Right lobe of liver (tissue), 6 donors: ENCODE measurements around the gene C2CD4C. TPM values are rescaled to one million over a fixed set of nuclear protein-coding genes. Genes with fewer than 3 reads are reported as not detected.
A peak's percentile ranks its signal among the peaks of the same experiment; 100 is the strongest.

ENCODE experiments used
- ATAC-seq, 4 donors: fragments of 200-7000 bp; cut with Tn5 transposase; one replicate each; pipeline ENCODE4 v1.9.1; 2020; ENCODE audit warnings: mild to moderate bottlenecking in 4 of 4, moderate library complexity in 4 of 4
- DNase-seq, 3 donors: peaks; one replicate each; pipeline ENCODE4 v3.0.0-alpha.2; 2020
- H3K27ac ChIP-seq, 3 donors: fragments of 200-600 bp; one replicate each; pipeline ENCODE4 v1.8.0; 2022
- H3K27me3 ChIP-seq, 2 donors: fragments of 200-600 bp; one replicate each; pipeline ENCODE4 v1.8.0; 2022
- H3K36me3 ChIP-seq, 4 donors: fragments of 200-600 bp; sonication (generic) in 1 of 4; one replicate each; pipeline versions ENCODE4 v1.5.1 to v1.8.0; 2017 to 2022; ENCODE audit warnings: control low read depth in 1 of 4
- H3K4me1 ChIP-seq, 4 donors: fragments of 200-600 bp; sonication (generic) in 1 of 4; one replicate each; pipeline versions ENCODE4 v1.5.1 to v1.8.0; 2017 to 2022; ENCODE audit warnings: control low read depth in 1 of 4
- H3K4me3 ChIP-seq, 3 donors: fragments of 200-600 bp; one replicate each; pipeline ENCODE4 v1.8.0; 2022
- H3K9me3 ChIP-seq, 4 donors: fragments of 200-600 bp; sonication (generic) in 1 of 4; one replicate each; pipeline versions ENCODE4 v1.5.1 to v1.8.0; 2017 to 2022; ENCODE audit warnings: control low read depth in 1 of 4
- POLR2A ChIP-seq: fragments of 450-650 bp; IDR thresholded peaks from one replicate; pipeline ENCODE4 v1.6.1; 2017; ENCODE audit warnings: antibody characterized with exemption, mild to moderate bottlenecking
- WGBS: methylation state at CpG from one replicate; pipeline ENCODE4 v1.1.6; 2018; ENCODE audit warnings: low coverage, low lambda C conversion rate; ENCODE audit not compliant: insufficient coverage; ENCODE audit errors: missing lambda C conversion rate; 5-methylcytosine and 5-hydroxymethylcytosine counted together
- intact Hi-C, 2 donors: fragments of 100-400 bp; cut with DNase I; formaldehyde crosslinking; loops; one replicate each; pipeline versions ENCODE4 v1.11.2 to v1.14.1; 2022
- total RNA-seq, 6 experiments: library from RNA; depleted of rRNA in 2 of 6; stranded (reverse); fragments of >200 nt in 2 of 6; fragmentation: NEBNext Ultra II Directional in 3 of 6; extraction: Animal tissue kit (Norgen Biotek cat#: 25700) in 3 of 6; gene quantifications; one replicate each; pipeline versions ENCODE4 v1.1.0 to v1.2.4, GENCODE V29; 2016 to 2023
- TF ChIP-seq, protein P1 (sequence below), 4 donors: fragments of 200-600 bp in 3 of 4; fragments of 450-650 bp in 1 of 4; IDR thresholded peaks; one replicate each; pipeline versions ENCODE4 v1.5.1 to v1.8.0; 2016 to 2022; ENCODE audit warnings: antibody characterized with exemption in 4 of 4, mild to moderate bottlenecking in 2 of 4
- donor health status: DM: no; HTN: yes; CAD: no.
- donor health status: DM: no; HTN: no; CAD: no.
- donor health status: DM: no; HTN: no; CAD: no.
- donor health status: DM: no; HTN: yes; CAD: no.
- donor health status: DM: no; HTN: yes; CAD: no.

The C2CD4C gene
- total RNA-seq, 6 experiments from 2014 or later = 0.12 to 2.0 (median 0.44) TPM

DNA sequence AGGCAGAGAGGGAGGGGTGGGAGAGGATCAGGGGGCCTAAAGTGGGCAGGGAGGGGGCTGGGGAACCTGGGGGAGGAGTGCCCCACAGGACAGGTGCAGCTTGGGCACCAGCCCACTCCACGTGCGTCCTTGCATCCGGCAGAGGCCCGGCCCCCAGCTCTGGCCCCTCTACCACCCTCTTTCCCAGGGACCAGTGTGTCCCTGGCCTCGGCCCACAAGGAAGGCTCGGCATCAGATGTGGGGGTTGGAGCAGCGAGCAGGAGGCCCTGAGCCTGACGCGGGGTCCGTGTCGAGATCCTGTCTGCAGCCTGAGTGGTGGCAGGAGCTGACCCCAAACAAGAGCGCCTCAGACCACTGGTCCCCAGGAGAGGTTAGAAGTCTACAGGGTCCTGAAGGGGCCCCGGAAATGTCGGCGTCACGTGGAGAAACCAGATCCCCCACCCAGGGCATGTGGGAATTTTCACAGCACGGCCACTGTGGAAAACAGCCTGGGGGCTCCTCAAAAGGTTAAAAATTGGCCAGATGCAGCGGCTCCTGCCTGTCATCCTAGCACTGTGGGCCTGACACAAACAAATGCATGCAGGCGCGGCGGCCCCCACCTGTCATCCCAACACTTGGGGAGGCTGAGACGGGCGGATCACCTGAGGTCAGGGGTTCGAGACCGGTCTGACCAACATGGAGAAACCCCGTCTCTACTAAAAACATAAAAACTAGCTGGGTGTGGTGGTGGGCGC lies 30.4 kb upstream of the C2CD4C start:
- WGBS = 87% methylated on average over 5 of the region's 27 CpGs
- Histone ChIP-seq H3K9me3 (no peaks in the 10 kb centered on the region), H3K4me3 (no peak overlapping the region), H3K27me3 (no peaks in the 10 kb centered on the region), H3K27ac (no peak overlapping the region), H3K36me3 (peaks cover 0 to 3% (median 0%) of the 10 kb centered on the region in 4 donors), H3K4me1 (no peaks in the 10 kb centered on the region)
- intact Hi-C loops = no loop called here
- DNase-seq (no peak), ATAC-seq (no peak)
- TF ChIP-seq, protein P1, sequence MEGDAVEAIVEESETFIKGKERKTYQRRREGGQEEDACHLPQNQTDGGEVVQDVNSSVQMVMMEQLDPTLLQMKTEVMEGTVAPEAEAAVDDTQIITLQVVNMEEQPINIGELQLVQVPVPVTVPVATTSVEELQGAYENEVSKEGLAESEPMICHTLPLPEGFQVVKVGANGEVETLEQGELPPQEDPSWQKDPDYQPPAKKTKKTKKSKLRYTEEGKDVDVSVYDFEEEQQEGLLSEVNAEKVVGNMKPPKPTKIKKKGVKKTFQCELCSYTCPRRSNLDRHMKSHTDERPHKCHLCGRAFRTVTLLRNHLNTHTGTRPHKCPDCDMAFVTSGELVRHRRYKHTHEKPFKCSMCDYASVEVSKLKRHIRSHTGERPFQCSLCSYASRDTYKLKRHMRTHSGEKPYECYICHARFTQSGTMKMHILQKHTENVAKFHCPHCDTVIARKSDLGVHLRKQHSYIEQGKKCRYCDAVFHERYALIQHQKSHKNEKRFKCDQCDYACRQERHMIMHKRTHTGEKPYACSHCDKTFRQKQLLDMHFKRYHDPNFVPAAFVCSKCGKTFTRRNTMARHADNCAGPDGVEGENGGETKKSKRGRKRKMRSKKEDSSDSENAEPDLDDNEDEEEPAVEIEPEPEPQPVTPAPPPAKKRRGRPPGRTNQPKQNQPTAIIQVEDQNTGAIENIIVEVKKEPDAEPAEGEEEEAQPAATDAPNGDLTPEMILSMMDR (IDR thresholded peaks at IDR 0.05) = no peak
- TF ChIP-seq POLR2A = no peak

DNA sequence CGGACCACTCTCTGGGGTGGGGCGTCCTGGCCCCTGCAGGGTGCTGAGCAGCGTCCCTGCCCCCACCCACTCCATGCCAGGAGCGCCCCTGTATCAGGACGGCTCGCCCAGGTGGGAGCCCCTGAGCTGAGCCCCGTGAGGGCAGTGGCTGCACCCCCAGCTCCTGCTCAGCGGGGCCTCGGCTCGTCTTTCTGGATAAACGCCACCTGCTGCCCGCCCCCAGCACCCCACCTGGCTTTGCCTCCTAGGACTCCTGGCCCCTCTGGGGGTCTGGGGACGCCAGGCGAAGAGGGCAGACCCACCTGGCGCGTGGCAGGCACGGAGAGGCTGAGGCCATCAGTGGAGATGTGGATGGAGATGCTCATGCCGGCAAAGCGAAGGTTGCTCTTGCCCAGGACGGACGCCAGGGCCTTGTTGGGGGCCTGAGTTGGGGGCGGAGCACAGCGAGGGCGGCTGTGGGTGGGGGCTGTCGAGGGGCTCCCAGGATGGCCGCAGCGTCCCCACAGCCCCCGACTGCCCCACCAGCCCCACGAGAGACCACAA lies 29.5 kb upstream of the C2CD4C start:
- TF ChIP-seq POLR2A = no peak
- TF ChIP-seq, protein P1 (IDR thresholded peaks at IDR 0.05) = no peak
- 90% methylated on average over 5 of the region's 29 CpGs for WGBS
- peak in 1 of 4 donors; percentile 5 for ATAC-seq
- no peak for DNase-seq
- no peaks in the 10 kb centered on the region for H3K4me1 ChIP-seq
- peaks cover 0 to 7% (median 0%) of the 10 kb centered on the region in 4 donors for H3K36me3 ChIP-seq
- no peak overlapping the region for H3K27ac ChIP-seq
- no peaks in the 10 kb centered on the region for H3K27me3 ChIP-seq
- intact Hi-C loops = no loop called here
- no peaks in the 10 kb centered on the region for H3K9me3 ChIP-seq
- H3K4me3 ChIP-seq = no peak overlapping the region

DNA sequence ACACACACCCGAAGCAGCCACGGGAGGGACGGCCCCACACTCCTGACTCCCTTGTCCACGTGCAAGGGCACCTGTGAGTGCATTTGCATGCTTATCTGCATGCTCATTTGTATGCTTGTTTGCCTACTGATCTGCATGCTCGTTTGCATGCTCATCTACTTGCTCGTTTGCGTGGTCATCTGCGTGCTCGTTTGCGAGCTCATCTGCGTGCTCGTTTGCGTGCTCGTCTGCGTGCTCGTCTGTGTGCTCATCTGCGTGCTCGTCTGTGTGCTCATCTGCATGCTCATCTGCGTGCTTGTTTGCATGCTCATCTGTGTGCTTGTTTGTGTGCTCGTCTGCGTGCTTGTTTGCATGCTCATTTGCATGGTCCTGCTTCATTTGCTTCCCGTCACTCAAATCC lies 28.1 kb upstream of the C2CD4C start:
- Histone ChIP-seq H3K36me3 (peaks cover 0 to 7% (median 0%) of the 10 kb centered on the region in 4 donors), H3K27ac (no peak overlapping the region), H3K9me3 (no peaks in the 10 kb centered on the region), H3K4me3 (no peak overlapping the region), H3K4me1 (no peaks in the 10 kb centered on the region), H3K27me3 (no peaks in the 10 kb centered on the region)
- no peak for TF ChIP-seq POLR2A
- TF ChIP-seq, protein P1 (IDR thresholded peaks at IDR 0.05) = no peak
- DNase-seq = no peak
- 90% methylated on average over 18 of the region's 22 CpGs for WGBS
- intact Hi-C loops = no loop called here
- no peak for ATAC-seq

DNA sequence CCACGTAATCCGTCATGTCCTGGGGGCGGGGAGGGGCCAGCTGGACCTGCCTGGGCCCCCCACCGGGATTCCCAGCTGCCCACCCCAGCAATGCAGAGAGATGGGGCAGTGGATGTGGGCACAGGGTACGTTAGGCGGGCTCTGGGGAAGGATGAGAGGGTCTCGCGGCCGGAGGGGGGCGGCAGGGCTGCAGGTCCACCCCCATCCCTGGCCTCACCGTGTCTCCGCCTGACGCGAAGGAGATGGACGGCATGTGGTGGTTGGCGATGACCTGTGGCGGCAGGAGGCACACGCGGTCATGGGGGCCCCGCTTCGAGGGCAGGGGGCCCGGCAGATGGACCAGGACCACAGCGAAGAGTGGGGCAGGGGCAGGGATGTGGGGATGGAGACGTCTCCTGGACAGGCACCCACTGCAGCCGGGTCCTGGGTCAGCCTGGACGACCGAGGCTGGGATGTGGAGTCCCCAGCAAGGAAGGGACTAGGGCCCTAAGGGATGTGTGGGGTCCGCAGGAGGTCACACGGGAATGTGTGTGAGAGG lies 27.5 kb upstream of the C2CD4C start:
- ATAC-seq (no peak), DNase-seq (no peak)
- Histone ChIP-seq H3K4me1 (no peaks in the 10 kb centered on the region), H3K4me3 (no peak overlapping the region), H3K27ac (no peak overlapping the region), H3K36me3 (peaks cover 0 to 7% (median 0%) of the 10 kb centered on the region in 4 donors), H3K9me3 (no peaks in the 10 kb centered on the region), H3K27me3 (no peaks in the 10 kb centered on the region)
- no peak for TF ChIP-seq POLR2A
- TF ChIP-seq, protein P1 (IDR thresholded peaks at IDR 0.05) = no peak
- intact Hi-C loops = no loop called here
- WGBS = 89% methylated on average over 11 of the region's 29 CpGs
